Right hindlimb (tissue), 1 donor: ENCODE data around the gene DPM3.
A peak's percentile ranks its signal among the peaks of the same experiment; 100 is the strongest.
"Not testable (repeated sequence)": the region's sequence is repeated elsewhere in the genome, so short reads cannot be mapped to it uniquely, and the experiment has no call there.

Source experiments
- DNase-seq: peaks from one replicate; pipeline ENCODE4 v3.0.0-alpha.2; 2018

Gene DPM3

DNA sequence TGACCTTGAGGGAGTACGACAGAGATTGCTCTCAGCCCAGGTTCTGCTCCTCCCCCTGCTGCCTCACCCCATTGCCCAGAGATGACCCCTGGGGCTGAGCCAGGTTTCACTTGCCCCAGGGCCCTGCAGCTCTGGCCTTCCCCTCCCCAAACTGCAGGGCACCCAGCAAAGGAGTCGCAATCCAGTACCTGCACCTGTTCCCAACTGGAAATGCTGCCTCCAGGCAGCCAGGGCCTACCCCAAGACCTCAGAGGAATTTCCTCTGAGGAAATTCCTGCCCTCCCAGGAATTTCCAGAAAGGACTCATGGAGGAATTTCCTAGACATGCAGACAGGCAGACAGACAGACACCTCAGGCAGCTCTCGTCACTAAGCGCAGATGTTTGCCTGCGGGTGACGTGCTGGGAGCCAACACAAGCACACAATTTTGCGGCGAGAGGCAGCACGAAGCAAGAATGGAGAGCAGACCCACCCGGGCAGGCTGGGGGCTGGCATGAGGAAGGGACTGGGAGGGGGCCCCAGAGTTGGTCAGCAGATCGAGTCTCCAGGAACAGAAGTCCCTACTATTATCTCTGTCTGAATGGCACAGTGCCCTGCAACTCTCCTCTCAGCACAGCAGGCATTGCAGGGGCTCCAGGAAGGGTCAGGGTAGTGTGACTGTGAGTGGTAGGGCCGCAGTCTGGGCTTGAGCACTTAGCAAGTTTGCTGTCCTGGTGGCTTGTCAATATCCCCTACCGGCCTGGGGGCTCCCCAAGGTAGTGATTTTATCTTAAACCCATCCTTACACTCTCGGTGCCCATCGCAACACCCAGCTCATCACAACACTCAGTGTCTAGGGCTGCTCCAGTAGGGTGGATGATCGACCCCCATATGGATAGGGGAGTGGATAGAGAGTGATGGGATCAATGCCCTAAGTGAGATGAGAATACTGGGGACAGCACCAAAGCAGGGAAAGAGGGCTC is 15.5 kb downstream of the DPM3 start:
- no peak for DNase-seq

DNA sequence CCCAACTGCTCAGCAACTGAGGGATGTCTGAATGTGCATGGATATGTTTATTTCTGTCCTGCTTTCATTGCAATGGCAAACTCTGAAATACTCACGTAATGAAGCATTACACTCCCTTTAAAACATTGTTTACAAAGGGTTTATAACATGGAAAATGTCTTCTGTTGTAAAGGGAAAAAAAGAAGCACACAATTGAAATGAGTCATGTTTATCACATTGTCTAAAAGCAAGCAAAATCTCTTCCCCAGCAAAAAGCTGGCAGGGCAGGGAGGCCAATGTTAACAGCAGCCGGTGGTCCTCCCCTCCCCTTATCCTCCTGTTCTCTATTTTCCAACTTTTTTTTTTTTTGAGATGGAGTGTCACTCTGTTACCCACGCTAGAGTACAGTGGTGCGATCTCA is 16.5 kb downstream of the DPM3 start:
- no peak for DNase-seq

- no peak for DNase-seq
Observed at GRCh38 chr1:155122308-155122707, 18.0 kb downstream of the DPM3 start.

GRCh38 chr1:155121249-155121648 is 19.1 kb downstream of the DPM3 start:
- no peak for DNase-seq

DNA sequence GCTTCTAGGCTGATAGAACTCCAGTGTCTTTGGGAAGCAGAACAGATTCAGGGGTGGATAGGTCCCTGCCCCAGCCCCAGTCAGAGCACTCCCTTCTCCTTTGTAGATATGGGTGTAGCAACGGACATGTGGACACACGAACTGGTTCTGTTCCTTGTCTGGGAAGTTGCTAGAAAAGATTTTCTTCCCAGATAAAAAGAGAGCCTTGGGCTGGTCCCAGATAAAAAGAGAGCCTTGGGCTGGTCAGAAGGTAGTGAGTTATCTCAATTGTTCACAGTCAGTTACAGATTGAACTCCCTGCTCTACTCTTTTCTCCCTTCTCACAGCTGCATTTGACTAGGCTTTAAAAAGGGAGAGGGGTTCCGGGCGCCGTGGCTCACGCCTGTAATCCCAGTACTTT is 20.1 kb downstream of the DPM3 start:
- no peak for DNase-seq

DNA sequence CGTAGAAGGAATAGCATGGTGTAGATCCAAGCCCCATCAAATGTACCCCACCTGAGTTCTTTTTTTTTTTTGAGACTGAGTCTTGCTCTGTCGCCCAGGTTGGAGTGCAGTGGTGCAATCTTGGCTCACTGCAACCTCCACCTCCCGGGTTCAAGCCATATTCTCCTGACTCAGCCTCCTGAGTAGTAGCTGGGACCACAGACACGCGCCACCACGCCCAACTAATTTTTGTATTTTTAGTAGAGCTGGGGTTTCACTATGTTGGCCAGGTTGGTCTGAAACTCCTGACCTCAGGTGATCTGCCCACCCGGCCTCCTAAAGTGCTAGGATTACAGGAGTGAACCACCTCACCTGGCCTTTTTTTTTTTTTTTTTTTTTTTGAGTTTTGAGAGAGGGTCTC is 22.2 kb downstream of the DPM3 start:
- not testable (repeated sequence) for DNase-seq

DNA sequence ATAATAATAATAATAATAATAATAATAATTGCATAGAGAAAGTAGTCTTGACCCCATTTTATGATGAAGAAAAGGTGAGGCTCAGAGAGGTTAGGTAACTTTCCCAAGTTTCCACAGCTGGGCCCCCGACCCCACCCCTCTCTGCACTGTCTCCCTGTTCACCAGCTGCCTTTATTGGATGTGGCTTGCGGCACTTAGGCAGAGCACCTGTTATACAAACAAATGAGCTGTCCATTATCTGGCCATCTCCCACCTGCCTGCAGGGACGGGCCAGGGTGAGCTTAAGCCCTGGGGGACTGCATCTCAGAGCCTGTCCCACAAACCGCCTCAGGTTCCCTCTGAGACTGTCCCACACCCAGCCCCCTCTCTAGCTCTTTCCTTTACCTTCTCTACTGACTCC is 22.7 kb downstream of the DPM3 start:
- no peak for DNase-seq

DNA sequence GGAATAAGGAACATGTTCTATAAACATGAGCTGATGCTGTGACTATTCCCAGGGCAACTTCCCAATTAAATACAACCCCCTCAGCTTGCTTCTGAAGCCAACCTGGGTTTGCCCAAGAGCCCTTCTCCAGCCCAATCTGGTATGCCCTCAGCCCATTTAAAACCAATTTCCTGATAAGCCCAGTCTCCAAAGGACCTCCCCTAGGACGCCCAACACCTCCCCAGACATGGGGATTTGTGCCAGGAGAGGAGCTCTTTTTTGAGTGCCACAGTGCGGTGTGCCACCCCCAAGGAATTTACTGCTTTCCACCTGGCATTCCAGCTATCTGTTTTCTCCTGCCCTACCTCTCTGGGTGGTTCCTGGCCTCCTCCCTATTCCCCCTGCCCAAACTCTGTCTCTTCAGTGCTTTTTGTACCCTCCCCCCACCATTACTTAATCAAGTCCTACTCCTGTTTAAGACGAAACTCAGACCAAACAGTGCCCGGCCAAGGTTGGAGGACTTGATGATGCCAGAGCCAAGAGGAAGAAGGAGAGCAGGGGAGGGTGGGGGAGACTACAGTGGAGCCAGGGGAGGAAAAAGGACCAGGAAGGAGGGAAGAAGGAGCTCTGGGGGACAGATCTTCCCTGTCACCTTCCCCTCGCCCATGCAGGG is 24.1 kb downstream of the DPM3 start:
- DNase-seq = no peak

GRCh38 chr1:155113450-155113980 is 26.8 kb downstream of the DPM3 start:
- no peak for DNase-seq

DNA sequence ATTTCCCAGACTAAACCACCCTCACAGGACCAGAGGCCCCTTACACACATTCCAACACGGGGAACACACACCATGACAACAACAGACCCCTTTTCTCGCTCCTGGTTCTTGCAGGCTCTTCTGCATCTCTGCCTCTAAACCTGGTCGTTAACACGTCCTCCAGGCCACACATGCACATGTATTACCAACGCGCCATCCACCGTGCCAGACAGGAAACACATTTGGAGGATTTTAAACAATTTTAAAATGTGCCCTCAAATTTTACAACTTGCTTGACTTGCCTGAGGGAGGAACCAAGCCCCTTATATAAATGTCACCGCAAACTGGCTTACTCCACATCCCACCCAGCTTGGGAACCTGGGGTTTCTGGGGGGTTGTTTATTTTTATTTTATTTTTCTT is 29.5 kb downstream of the DPM3 start:
- DNase-seq = no peak

- DNase-seq = no peak
Observed at GRCh38 chr1:155110381-155110780, 29.9 kb downstream of the DPM3 start.

- no peak for DNase-seq
Observed at GRCh38 chr1:155108296-155108695, 32.0 kb downstream of the DPM3 start.

DNA sequence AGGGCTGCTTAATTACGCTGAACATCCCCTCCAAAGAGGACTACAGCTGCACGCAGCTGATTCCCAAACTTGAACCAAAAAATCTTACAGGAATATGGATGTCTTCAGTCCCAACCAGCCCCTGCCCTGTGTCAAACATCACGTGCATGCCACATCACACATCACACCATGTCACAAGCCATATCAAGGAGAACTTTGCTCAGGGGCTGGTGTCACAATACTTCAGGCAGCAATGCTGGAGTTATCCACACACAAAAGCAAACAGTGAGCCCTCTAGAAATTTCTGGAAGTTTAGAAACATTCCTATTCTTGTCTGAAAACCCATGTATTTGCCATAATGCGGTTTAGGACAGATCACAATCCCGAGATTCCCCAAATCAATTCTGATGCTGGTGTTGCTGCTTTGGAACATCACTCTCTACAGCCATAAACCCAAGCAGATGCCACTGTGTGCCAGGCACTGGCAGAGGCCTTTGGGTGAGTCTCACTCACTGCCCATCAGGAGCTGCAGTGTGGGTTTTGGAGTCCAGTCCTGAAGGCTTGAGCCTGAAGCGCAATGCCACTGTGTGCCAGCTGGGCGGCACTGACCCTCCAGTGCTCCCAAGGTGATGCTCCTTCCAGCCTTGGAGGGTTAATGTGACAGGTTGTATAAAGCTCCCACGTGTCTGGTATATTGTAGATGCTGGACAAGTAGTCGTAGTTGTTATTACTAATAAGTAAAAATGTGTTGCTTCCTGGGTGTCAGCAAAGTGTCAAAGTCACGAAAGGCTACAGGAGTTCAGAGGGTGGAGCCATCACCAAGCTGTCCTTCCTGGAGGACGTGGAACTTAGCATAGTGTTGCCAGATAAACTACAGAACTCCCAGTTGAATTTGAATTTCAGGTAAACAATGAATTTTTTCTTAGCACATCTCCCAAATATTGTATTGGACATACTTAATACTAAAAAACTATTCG is 32.7 kb downstream of the DPM3 start:
- DNase-seq = no peak

- no peak for DNase-seq
Observed at GRCh38 chr1:155106862-155107261, 33.5 kb downstream of the DPM3 start.

- peak; percentile 37 for DNase-seq
Observed at GRCh38 chr1:155105604-155106011, 34.7 kb downstream of the DPM3 start.

- no peak for DNase-seq
Observed at GRCh38 chr1:155104605-155105534, 35.5 kb downstream of the DPM3 start.

GRCh38 chr1:155103325-155103724 is 37.0 kb downstream of the DPM3 start:
- no peak for DNase-seq

DNA sequence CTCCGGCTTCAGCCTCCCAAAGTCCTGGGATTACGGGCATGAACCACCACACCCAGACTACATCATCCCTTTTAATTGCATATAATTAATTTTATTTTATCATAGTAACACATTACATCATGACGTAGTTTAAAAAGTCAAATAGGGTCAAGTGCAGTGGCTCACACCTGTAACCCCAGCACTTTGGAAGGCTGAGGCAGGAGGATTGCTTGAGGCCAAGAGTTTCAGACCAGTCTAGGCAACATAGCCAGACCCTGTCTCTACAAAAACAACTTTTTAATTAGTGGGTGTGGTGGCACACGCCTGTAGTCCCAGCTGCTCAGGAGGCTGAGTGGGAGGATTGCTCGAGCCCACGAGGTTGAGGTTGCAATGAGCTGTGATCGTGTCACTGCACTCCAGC is 41.0 kb downstream of the DPM3 start:
- no peak for DNase-seq

- DNase-seq = no peak
Observed at GRCh38 chr1:155094622-155094948, 45.7 kb downstream of the DPM3 start.

DNA sequence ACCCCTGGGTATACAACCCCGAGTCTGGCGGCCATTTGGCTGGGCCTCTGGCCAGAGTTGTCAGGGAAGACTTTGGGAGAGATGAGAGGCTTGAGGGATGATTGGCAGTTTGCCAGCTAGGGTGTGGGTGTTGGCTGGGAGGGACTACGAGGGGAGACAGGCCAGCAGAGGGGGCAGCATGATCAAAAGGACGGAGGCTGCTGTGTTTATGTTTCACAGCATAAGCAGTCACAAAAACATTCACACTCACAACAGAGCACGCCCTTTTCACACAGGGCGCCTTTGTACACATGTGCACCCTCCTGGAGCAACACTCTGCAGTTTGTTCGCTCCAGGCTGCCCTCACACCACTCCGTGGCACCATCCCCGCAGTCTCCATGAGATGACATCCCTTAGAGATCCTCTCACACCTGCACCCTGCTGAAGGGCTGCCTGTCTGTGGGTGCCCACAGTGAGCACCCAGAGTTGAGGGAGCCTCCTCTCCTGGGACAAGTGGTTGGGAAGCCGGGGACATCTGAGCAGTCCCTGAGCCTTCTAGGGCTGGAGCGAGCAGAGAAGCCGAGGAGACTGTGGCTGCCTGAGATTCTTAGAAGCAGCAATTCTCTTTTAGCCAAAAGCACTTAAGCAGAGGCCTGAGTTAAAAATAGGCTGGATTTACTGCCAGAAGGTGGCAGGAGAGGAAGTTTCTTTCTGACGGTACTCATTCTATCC is 46.3 kb downstream of the DPM3 start:
- DNase-seq = peak; percentile 77

DNA sequence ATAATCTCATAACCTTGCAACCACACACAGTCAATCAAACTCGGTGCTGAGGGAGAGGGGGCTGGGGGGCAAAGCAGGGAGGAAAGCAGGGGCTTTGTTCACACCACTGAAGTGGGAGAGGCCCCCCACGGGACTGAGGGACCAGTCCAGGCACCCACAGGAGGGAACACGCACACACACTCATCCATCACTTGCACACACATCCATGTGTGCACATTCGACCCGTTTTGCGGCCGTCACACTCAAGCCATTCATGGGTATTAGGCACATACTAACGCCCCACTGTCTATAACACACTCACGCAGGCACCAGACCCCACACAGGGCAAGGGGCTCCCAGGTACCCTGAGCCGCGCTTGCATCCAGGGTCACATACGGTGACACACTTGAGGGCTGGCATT is 47.7 kb downstream of the DPM3 start:
- DNase-seq = no peak
